CMK (cell line): ENCODE measurements around the gene CXCL9.
"Not testable (repeated sequence)": the region's sequence is repeated elsewhere in the genome, so short reads cannot be mapped to it uniquely, and the experiment has no call there.

Experiments used
- DNase-seq: peaks from one replicate; pipeline ENCODE4 v3.0.0-alpha.2; 2010; ENCODE audit warnings: low read depth

The CXCL9 gene

GRCh38 chr4:76007089-76007862, at the start of gene CXCL9:
CXCL9 (minus strand) TSS chr4:76007509; CDS start chr4:76007449, 60 bp downstream.
- no peak for DNase-seq

- no peak for DNase-seq
Measured at GRCh38 chr4:76055421-76055820, 48.1 kb upstream of the CXCL9 start.

DNA sequence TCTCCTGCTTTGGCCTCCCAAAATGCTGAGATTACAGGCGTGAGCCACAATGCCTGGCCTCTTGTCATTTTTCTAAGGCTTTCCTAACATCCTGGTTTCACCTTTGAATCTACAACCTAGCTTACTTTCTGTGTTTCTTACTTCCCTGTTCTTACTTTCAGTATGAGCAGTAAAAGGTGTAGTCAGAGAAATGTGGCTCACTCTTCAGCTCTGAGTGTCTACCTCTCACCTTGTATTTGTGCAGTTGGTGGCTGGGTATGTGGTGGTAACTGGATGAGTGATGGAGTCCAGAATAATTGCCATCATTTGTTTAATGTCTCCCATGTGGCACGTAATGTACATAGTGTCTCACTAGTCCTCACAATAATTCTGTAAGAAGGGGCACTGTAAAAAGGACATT, 47.7 kb upstream of the CXCL9 start:
- no peak for DNase-seq

GRCh38 chr4:76053730-76054129, 46.4 kb upstream of the CXCL9 start:
- DNase-seq: no peak

DNA sequence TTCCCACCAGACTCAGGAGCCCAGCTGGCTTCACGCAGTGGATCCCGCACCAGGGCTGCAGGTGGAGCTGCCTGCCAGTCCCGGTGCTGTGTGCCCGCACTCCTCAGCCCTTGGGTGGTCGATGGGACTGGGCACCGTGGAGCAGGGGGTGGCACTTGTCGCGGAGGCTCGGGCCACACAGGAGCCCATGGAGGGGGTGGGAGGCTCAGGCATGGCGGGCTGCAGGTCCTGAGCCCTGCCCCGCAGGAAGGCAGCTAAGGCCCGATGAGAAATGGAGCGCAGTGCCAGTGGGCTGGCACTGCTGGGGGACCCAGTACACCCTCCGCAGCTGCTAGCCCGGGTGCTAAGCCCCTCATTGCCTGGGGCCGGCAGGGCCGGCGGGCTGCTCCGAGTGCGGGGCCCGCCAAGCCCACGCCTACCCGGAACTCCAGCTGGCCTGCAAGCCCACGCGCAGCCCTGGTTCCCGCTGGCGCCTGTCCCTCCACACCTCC, 43.3 kb upstream of the CXCL9 start:
- DNase-seq: not testable (repeated sequence)

GRCh38 chr4:76049860-76050416, 42.6 kb upstream of the CXCL9 start:
- not testable (repeated sequence) for DNase-seq

DNA sequence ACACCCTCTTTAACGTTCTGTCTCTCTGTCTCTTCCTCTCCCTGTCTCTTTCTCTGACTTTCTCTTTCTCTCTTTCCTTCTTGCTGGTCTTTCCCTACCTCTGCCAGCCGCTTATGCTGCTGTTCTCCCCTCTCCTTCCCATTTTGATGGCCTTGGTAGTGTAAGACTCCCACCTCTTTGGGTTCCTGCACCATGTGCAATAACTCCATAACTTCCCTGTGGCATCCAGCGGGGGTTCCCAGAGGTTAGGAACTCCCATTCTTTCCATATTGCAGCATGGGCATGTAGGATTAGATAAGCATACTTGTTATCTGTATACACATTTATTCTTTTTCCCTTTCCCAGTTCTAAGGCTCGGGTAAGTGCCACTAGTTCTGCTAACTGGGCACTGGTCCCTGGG, 37.4 kb upstream of the CXCL9 start:
- not testable (repeated sequence) for DNase-seq

GRCh38 chr4:76043306-76043705, 36.0 kb upstream of the CXCL9 start:
- DNase-seq: not testable (repeated sequence)

DNA sequence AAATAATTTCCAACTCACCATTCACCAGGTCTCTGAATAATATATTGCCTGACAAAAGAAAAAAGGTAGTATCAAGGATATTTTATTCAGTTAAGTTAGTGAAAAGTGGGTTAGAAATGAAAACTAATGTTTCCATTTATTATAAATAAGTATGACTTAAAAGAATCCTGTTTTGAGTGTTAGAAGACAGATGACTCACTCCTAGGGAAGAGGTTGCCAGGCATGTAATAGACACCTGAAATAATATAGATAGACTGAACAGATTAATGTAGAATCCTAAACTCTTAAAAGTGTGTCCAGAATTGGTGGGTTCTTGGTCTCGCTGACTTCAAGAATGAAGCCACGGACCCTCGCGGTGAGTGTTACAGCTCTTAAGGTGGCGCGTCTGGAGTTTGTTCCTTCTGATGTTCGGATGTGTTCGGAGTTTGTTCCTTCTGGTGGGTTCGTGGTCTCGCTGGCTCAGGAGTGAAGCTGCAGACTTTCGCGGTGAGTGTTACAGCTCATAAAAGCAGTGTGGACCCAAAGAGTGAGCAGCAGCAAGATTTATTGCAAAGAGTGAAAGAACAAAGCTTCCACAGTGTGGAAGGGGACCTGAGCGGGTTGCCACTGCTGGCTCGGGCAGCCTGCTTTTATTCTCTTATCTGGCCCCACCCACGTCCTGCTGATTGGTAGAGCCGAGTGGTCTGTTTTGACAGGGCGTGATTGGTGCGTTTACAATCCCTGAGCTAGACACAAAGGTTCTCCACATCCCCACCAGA, 35.1 kb upstream of the CXCL9 start:
- not testable (repeated sequence) for DNase-seq

DNA sequence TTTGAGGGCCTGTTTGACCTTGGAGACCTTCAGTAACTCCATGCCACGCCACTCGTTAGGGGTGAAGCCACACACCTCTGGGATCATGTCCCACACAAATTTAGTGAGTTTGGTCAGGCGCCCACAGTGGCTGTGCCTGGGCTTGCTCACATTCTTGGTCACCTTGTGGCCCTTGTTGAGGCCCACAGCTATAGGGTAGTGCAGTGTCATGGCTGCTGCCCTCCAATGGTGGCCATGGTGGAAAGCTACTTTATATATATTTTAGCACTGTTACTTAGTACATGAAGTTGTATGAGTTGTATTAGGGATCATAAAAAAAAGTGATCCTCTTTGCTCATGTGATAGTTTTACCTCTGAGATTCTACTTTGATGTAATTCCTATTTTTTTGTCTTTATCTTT, 29.5 kb upstream of the CXCL9 start:
- no peak for DNase-seq

- DNase-seq: no peak
Measured at GRCh38 chr4:76035799-76036380, 28.6 kb upstream of the CXCL9 start, which contains the start of gene CXCL11. CXCL11 (minus strand) TSS chr4:76036070; CDS start chr4:76035987, 83 bp downstream.

- DNase-seq: no peak
Measured at GRCh38 chr4:76035141-76035540, 27.8 kb upstream of the CXCL9 start.

DNA sequence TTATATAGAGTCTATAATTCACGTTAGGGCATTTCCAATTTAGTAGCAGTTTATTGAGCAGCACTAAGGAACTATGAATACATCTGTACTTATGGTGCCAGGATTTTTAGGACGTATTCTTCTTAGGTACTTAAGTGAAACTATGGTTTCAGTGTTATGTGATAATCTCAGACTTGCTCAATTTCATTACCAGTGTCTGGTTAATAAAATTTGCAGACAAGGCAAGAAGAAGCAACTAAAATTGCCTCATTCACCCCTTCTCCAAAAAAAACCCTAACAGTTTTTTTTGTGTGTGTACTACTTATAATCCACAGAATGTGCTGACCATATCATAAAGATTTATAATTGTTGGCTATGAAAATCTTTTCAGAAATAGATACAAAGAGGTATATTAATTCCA, 22.0 kb upstream of the CXCL9 start:
- no peak for DNase-seq

- no peak for DNase-seq
Measured at GRCh38 chr4:76028350-76028765, 21.0 kb upstream of the CXCL9 start.

DNA sequence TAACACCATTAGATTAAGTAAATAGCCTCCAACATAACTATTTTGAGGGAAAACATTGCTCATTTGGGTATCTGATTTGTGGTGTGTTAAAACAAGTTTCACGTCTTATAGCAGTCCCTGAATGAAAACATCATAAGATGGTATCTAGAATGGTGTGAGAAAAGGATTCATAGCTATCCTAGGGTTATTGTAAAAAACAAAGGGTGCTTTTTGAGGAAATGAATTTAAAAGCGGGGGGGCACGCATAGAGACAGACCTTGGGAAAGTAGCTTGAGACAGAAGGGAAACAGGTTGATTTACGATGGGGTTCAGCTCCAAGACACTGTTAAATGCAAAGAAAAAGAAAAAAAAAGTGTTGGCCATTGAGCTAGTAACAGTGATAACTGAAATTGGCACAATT, 16.8 kb upstream of the CXCL9 start:
- DNase-seq: no peak

DNA sequence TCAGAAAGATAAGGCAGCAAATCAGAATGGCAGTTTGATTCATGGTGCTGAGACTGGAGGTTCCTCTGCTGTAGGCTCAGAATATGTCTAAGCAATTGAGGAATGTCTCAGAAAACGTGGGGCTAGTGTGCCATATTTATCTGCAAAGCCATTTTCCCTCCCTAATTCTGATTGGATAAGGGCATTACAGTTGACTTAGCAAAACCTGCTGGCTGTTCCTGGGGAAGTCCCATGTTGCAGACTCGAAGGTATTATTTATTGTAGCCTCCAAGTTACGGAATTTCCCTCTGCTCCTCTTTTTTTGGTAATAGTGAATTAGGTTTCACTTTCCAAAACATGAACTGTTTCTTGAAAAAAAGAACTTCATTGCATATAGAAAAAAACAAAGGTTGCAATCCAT, 16.1 kb upstream of the CXCL9 start, which contains the start of gene CXCL10:
Gene CXCL10 (minus strand): TSS at position 109 of the 400 bp plus-strand sequence. CDS start 66 bp downstream, at position 43.
- DNase-seq: no peak

DNA sequence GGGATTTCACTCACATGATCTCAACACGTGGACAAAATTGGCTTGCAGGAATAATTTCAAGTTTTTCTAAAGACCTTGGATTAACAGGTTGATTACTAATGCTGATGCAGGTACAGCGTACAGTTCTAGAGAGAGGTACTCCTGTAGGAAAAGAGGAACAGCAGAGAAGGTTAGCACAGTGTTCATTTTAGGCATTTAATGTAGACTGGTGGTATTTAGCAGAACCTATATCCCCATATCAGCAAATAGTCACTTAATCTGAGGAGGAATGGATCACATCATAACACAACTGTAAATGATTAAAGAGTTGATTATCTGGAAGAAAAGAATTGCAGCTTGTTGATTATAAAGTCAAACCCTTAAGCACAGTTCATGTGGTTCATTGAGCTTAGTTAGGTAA, 15.4 kb upstream of the CXCL9 start:
- no peak for DNase-seq

GRCh38 chr4:76022031-76022430, 14.7 kb upstream of the CXCL9 start:
- no peak for DNase-seq

GRCh38 chr4:76017056-76017686, 9.9 kb upstream of the CXCL9 start:
- DNase-seq: no peak

- DNase-seq: no peak
Measured at GRCh38 chr4:76016393-76016792, 9.1 kb upstream of the CXCL9 start.

DNA sequence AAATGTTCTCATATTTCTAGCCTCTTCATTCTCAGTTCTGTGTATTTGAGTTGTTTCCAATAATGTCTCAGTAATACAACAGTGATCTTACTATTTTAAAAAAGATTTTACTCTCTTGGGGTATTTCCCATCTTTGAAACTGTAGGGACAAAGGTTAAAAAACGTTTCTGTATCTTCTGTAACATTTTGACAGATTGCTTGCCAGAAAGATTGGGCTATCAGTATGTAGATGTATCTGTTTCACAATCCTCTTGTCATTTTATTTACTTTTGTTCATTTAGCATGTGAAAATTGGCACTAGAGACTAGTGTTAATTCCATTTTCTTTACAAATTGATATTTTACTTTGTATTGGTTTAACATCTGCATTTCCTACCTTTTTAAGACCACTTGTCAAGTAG, 6.2 kb upstream of the CXCL9 start:
- no peak for DNase-seq

DNA sequence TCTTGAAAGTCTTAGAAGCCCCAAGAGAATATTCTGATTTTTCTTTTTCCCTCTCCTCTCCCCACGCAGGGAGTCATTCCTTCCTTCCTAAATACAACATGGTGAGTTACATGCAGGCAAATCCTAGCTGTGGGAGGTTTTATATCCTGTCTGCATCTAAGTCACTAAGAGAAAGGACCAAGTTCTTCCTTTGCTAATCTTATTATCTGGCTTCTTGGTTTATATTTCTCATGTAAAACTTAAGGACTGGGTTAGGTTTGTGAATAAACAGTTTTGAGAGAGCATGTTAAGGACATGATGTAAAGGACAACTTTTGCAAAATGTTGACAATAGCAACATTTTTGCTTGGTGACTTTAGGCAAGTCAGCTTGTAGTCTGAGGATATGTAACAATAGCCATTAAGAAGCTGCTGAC, 5.1 kb upstream of the CXCL9 start:
- DNase-seq: no peak
